ENCODE results near the gene AMER2. TPM values are rescaled to one million over a fixed set of nuclear protein-coding genes. Genes with fewer than 3 reads are reported as not detected.

Gene AMER2
- polyA plus RNA-seq, 1 donor (not counting 4 experiments of a cell fraction or from before 2014, with no cell fraction given), result not detected

DNA sequence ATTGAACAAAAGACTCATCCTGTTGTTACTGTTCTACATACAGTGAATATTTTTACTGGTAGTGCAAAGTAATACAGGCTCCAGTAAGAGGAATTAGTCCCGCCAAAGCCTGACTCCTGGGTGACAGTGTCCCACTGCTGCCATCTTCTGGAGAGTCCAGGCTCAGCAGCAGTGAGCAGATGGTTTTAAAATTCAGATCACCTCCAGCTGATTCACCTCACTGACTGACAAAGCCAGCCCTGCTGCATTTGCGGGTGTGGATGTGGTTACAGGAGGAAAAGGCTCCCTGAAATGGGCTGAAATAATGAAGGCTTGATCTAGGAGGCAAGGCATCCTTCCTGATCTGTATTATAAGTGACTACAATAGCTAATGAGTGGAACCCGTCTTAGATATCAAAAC is 57.9 kb downstream of the AMER2 start:
- H4K20me1 ChIP-seq (ENCODE audit: control insufficient read depth, extremely low read depth, insufficient read depth, low read length), result no peaks in the 10 kb centered on the region
- no peak for TF ChIP-seq EZH2 (IDR thresholded peaks at IDR 0.05; ENCODE audit: low read length)
- TF ChIP-seq, protein P1, sequence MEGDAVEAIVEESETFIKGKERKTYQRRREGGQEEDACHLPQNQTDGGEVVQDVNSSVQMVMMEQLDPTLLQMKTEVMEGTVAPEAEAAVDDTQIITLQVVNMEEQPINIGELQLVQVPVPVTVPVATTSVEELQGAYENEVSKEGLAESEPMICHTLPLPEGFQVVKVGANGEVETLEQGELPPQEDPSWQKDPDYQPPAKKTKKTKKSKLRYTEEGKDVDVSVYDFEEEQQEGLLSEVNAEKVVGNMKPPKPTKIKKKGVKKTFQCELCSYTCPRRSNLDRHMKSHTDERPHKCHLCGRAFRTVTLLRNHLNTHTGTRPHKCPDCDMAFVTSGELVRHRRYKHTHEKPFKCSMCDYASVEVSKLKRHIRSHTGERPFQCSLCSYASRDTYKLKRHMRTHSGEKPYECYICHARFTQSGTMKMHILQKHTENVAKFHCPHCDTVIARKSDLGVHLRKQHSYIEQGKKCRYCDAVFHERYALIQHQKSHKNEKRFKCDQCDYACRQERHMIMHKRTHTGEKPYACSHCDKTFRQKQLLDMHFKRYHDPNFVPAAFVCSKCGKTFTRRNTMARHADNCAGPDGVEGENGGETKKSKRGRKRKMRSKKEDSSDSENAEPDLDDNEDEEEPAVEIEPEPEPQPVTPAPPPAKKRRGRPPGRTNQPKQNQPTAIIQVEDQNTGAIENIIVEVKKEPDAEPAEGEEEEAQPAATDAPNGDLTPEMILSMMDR (optimal IDR thresholded peaks at IDR 0.05 in 1 of 3, IDR thresholded peaks at IDR 0.05 in 1 of 3, conservative IDR thresholded peaks at IDR 0.05 in 1 of 3; ENCODE audit: extremely low read depth in 1 of 3, insufficient read depth in 2 of 3, low read length in 3 of 3), result peak; percentile 87 to 96 (median 92)
- FAIRE-seq (peak; percentile 86), DNase-seq (ENCODE audit: low read depth, low spot score) (peak; percentile 40)
- H3K4me3 ChIP-seq (ENCODE audit: control insufficient read depth in 2 of 3, extremely low read depth in 1 of 3, insufficient read depth in 2 of 3, low read depth in 1 of 3, low read length in 3 of 3), result no peak overlapping the region
- peaks cover 4% of the 10 kb centered on the region for H3K27me3 ChIP-seq (ENCODE audit: control insufficient read depth, extremely low read depth, insufficient read depth, low read length)
- no peak overlapping the region for H2AFZ ChIP-seq (ENCODE audit: control insufficient read depth, low read length)
- peaks cover 15% of the 10 kb centered on the region for H3K4me1 ChIP-seq (ENCODE audit: control insufficient read depth, extremely low read depth, insufficient read depth, low read length)
- no peaks in the 10 kb centered on the region for H3K9me1 ChIP-seq (ENCODE audit: control insufficient read depth, extremely low read depth, insufficient read depth, low read length)
- H3K27ac ChIP-seq (ENCODE audit: control insufficient read depth, insufficient read depth, low read length), result no peak overlapping the region
- H3K9ac ChIP-seq (ENCODE audit: control insufficient read depth, extremely low read depth, insufficient read depth, low read length), result no peak overlapping the region
- no peaks in the 10 kb centered on the region for H3K9me3 ChIP-seq (ENCODE audit: control insufficient read depth, low read depth, low read length)
- no peaks in the 10 kb centered on the region for H3K36me3 ChIP-seq (ENCODE audit: control insufficient read depth in 2 of 2, extremely low read depth in 1 of 2, insufficient read depth in 2 of 2, low read length in 2 of 2)
- no peaks in the 10 kb centered on the region for H3K79me2 ChIP-seq (ENCODE audit: control insufficient read depth, insufficient read depth, low read length)
- H3K4me2 ChIP-seq (ENCODE audit: control insufficient read depth, extremely low read depth, insufficient read depth, low read depth, low read length), result no peak overlapping the region
- dilution Hi-C loops (cut with MboI; ENCODE audit: extremely low pct_ligation_motif_present, low sequenced_read_pairs), result no loop called here

DNA sequence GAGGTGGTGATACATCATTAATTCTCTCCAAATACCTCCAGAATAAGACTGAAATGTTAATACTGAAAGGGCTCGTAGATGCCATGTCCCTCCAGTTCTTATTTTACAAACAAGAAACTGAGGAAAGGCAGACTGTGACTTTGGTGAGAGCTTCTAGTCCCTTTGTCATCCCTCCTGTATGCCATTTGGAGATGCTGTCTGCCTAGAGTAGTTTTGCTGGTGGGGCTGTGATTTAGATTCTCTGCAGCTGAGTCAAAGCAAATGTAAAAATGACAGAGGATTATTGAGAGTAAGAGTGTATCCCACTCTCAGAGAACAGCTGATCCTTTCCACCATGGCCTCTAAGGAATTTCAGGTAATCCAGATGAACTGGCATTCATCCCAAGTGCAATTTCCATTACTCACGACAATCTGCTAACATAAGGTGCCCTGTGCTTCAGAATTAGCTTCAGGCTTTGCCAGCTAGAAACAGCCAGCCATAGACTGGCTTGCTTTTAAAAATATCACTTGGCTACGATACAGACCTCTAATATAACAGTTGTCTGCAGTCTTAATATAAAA is 59.3 kb downstream of the AMER2 start:
- Histone ChIP-seq H3K9me1 (ENCODE audit: control insufficient read depth, extremely low read depth, insufficient read depth, low read length) (no peaks in the 10 kb centered on the region), H4K20me1 (ENCODE audit: control insufficient read depth, extremely low read depth, insufficient read depth, low read length) (no peaks in the 10 kb centered on the region), H3K4me1 (ENCODE audit: control insufficient read depth, extremely low read depth, insufficient read depth, low read length) (peaks cover 15% of the 10 kb centered on the region), H3K36me3 (ENCODE audit: control insufficient read depth in 2 of 2, extremely low read depth in 1 of 2, insufficient read depth in 2 of 2, low read length in 2 of 2) (no peaks in the 10 kb centered on the region), H3K4me2 (ENCODE audit: control insufficient read depth, extremely low read depth, insufficient read depth, low read depth, low read length) (no peak overlapping the region), H3K79me2 (ENCODE audit: control insufficient read depth, insufficient read depth, low read length) (no peaks in the 10 kb centered on the region), H3K9me3 (ENCODE audit: control insufficient read depth, low read depth, low read length) (no peaks in the 10 kb centered on the region), H3K9ac (ENCODE audit: control insufficient read depth, extremely low read depth, insufficient read depth, low read length) (no peak overlapping the region), H3K27me3 (ENCODE audit: control insufficient read depth, extremely low read depth, insufficient read depth, low read length) (no peaks in the 10 kb centered on the region), H3K4me3 (ENCODE audit: control insufficient read depth in 2 of 3, extremely low read depth in 1 of 3, insufficient read depth in 2 of 3, low read depth in 1 of 3, low read length in 3 of 3) (no peak overlapping the region), H3K27ac (ENCODE audit: control insufficient read depth, insufficient read depth, low read length) (no peak overlapping the region), H2AFZ (ENCODE audit: control insufficient read depth, low read length) (no peak overlapping the region)
- FAIRE-seq, result no peak
- dilution Hi-C loops (cut with MboI; ENCODE audit: extremely low pct_ligation_motif_present, low sequenced_read_pairs), result no loop called here
- no peak for DNase-seq (ENCODE audit: low read depth, low spot score)
- TF ChIP-seq, protein P1 (optimal IDR thresholded peaks at IDR 0.05 in 1 of 3, IDR thresholded peaks at IDR 0.05 in 1 of 3, conservative IDR thresholded peaks at IDR 0.05 in 1 of 3; ENCODE audit: extremely low read depth in 1 of 3, insufficient read depth in 2 of 3, low read length in 3 of 3), result no peak
- TF ChIP-seq EZH2 (IDR thresholded peaks at IDR 0.05; ENCODE audit: low read length), result no peak

Small RNA genes within 50 kb of the gene (small RNA-seq; reads per million reads assigned to genes)
- gene AL359757.1 (ENCODE audit: insufficient read length in 3 of 3, low read depth in 3 of 3, low replicate concordance in 1 of 3) (0 reads per million in 3 experiments), gene AL359757.2 (ENCODE audit: insufficient read length in 3 of 3, low read depth in 3 of 3, low replicate concordance in 1 of 3) (0 reads per million in 3 experiments)

Other genes with a start within 250 kb of the AMER2 start
- gene PABPC3, start 76.2 kb downstream of the AMER2 start, polyA plus RNA-seq, result 0.13 to 0.31 TPM (median 0.26 TPM) in 3 replicates
- 12.5 to 20.3 TPM (median 12.6 TPM) in 3 replicates for gene MTMR6, start 115.2 kb upstream of the AMER2 start, polyA plus RNA-seq
- gene NUP58, start 129.3 kb upstream of the AMER2 start, polyA plus RNA-seq, result 36.3 to 51.5 TPM (median 43.8 TPM) in 3 replicates
- gene ATP8A2, start 199.7 kb upstream of the AMER2 start, polyA plus RNA-seq, result 0.10 to 0.20 TPM (median 0.16 TPM) in 3 replicates

Data from keratinocyte (primary cell).